PFSK-1 (cell line): ENCODE data around the gene SLC24A3.

ENCODE experiments used
- POLR2AphosphoS5 ChIP-seq: IDR thresholded peaks from 2 replicates; pipeline ENCODE4 v1.6.1; 2012; ENCODE audit warnings: low read depth, mild to moderate bottlenecking, control low read depth, low read length, moderate library complexity
- SIN3A ChIP-seq: IDR thresholded peaks from 2 replicates; pipeline ENCODE4 v1.6.1; 2012; ENCODE audit warnings: mild to moderate bottlenecking, low read length, moderate library complexity, borderline replicate concordance; ENCODE audit not compliant: insufficient read depth

GRCh38 chr20:19670829-19671228 lies 458.4 kb downstream of the SLC24A3 start:
- TF ChIP-seq POLR2AphosphoS5 (no peak), SIN3A (no peak)
